ENCODE measurements around the gene TMPRSS12.
"Not testable (repeated sequence)": the region's sequence is repeated elsewhere in the genome, so short reads cannot be mapped to it uniquely, and the experiment has no call there.

The TMPRSS12 gene

GRCh38 chr12:50842637-50843493, at the start of gene TMPRSS12:
TSS of gene TMPRSS12 (plus strand) at chr12:50842926. CDS start at chr12:50842965, 39 bp downstream.
- DNase-seq (ENCODE audit: low spot score) = no peak

- no peak for DNase-seq (ENCODE audit: low spot score)
These were observed 42.8 kb upstream of the TMPRSS12 start for GRCh38 chr12:50799908-50800307.

- no peak for DNase-seq (ENCODE audit: low spot score)
These were observed 39.4 kb upstream of the TMPRSS12 start for GRCh38 chr12:50803230-50803875.

- peak; percentile 9 for DNase-seq (ENCODE audit: low spot score)
These were observed 36.5 kb upstream of the TMPRSS12 start for GRCh38 chr12:50806176-50806575.

- DNase-seq (ENCODE audit: low spot score) = not testable (repeated sequence)
These were observed 33.6 kb upstream of the TMPRSS12 start for GRCh38 chr12:50809131-50809530.

GRCh38 chr12:50814921-50815320, 27.8 kb upstream of the TMPRSS12 start:
- DNase-seq (ENCODE audit: low spot score) = not testable (repeated sequence)

- no peak for DNase-seq (ENCODE audit: low spot score)
These were observed 22.5 kb upstream of the TMPRSS12 start for GRCh38 chr12:50820177-50820576.

GRCh38 chr12:50822082-50822481, 20.6 kb upstream of the TMPRSS12 start:
- no peak for DNase-seq (ENCODE audit: low spot score)

GRCh38 chr12:50823724-50824123, 19.0 kb upstream of the TMPRSS12 start:
- DNase-seq (ENCODE audit: low spot score) = not testable (repeated sequence)

- no peak for DNase-seq (ENCODE audit: low spot score)
These were observed 17.8 kb upstream of the TMPRSS12 start for GRCh38 chr12:50824914-50825313.

GRCh38 chr12:50825372-50825838, 17.3 kb upstream of the TMPRSS12 start:
- DNase-seq (ENCODE audit: low spot score) = peak; percentile 21

- no peak for DNase-seq (ENCODE audit: low spot score)
These were observed 14.6 kb upstream of the TMPRSS12 start for GRCh38 chr12:50828121-50828520.

- DNase-seq (ENCODE audit: low spot score) = no peak
These were observed 13.8 kb upstream of the TMPRSS12 start for GRCh38 chr12:50828886-50829285.

- not testable (repeated sequence) for DNase-seq (ENCODE audit: low spot score)
These were observed 8.9 kb upstream of the TMPRSS12 start for GRCh38 chr12:50833801-50834200.

GRCh38 chr12:50839042-50839441, 3.7 kb upstream of the TMPRSS12 start:
- no peak for DNase-seq (ENCODE audit: low spot score)

- DNase-seq (ENCODE audit: low spot score) = no peak
These were observed 1.8 kb upstream of the TMPRSS12 start for GRCh38 chr12:50840809-50841487.

- no peak for DNase-seq (ENCODE audit: low spot score)
These were observed 802 bp upstream of the TMPRSS12 start for GRCh38 chr12:50841716-50842531.

- DNase-seq (ENCODE audit: low spot score) = peak; percentile 23
These were observed 2.4 kb downstream of the TMPRSS12 start for GRCh38 chr12:50845021-50845647.

GRCh38 chr12:50848963-50849362, 6.2 kb downstream of the TMPRSS12 start:
- no peak for DNase-seq (ENCODE audit: low spot score)

- DNase-seq (ENCODE audit: low spot score) = not testable (repeated sequence)
These were observed 12.5 kb downstream of the TMPRSS12 start for GRCh38 chr12:50855218-50855617.

- DNase-seq (ENCODE audit: low spot score) = not testable (repeated sequence)
These were observed 13.0 kb downstream of the TMPRSS12 start for GRCh38 chr12:50855679-50856078.

All from AG08396 (cell line).